ENCODE data around the gene MYMK. TPM values are rescaled to one million over a fixed set of nuclear protein-coding genes. Genes with fewer than 3 reads are reported as not detected.

MYMK gene
- total and polyA plus RNA-seq, 2 of the 4 experiments (the other 2 are of a cell fraction): not detected

DNA sequence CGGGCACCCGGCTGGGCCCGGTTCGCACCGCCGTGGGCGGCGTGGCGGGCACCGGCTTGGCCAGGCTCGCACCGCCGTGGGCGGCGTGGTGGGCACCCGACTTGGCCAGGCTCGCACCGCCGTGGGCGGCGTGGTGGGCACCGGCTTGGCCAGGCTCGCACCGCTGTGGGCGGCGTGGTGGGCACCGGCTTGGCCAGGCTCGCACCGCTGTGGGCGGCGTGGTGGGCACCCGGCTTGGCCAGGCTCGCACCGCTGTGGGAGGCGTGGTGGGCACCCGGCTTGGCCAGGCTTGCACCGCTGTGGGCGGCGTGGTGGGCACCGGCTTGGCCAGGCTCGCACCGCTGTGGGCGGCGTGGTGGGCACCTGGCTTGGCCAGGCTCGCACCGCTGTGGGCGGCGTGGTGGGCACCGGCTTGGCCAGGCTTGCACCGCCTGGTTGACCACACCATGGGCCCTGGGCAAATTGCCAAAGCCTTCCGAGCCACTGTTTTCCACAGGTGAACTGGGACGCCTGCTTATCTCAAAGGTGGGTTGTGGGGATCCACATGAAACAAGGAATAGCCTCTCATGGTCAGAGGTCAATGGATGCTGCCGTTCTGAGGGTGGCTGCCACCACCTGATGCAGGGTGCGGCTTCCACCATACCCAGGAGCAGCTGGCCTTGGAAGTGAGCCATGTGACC is 38.0 kb upstream of the MYMK start:
- intact Hi-C loops (cut with micrococcal nuclease): no loop called here

More for the DNA sequence above, 38.0 kb upstream of the MYMK start:
- Histone ChIP-seq H2AK5ac (ENCODE audit: low read depth, low read length) (no peak overlapping the region; the same call in 1 of the 2 replicates), H3K79me1 (ENCODE audit: low read depth in 1 of 2, low read length in 2 of 2) (no peaks in the 10 kb centered on the region), H4K91ac (ENCODE audit: insufficient read depth, low read depth, low read length) (no peak overlapping the region), H3K56ac (ENCODE audit: extremely low read depth, insufficient read depth, low read length) (no peak overlapping the region), H3K18ac (ENCODE audit: low read depth, low read length) (no peak overlapping the region), H2AK9ac (replicated peaks; ENCODE audit: low read depth, low read length, poor library complexity) (no peak overlapping the region), H4K20me1 (ENCODE audit: insufficient read depth, low read length) (no peaks in the 10 kb centered on the region), H2BK120ac (ENCODE audit: low read depth, low read length) (no peak overlapping the region), H3K9ac (ENCODE audit: low read depth, low read length) (no peak overlapping the region), H2AFZ (replicated peaks; ENCODE audit: low read length, poor library complexity) (peak overlapping the region; percentile 49), H2BK20ac (ENCODE audit: low read depth, low read length) (no peak overlapping the region), H3K9me3 (ENCODE audit: control insufficient read depth, insufficient read depth, low read length) (no peaks in the 10 kb centered on the region), H3K36me3 (ENCODE audit: control insufficient read depth, insufficient read depth, low read length) (no peaks in the 10 kb centered on the region), H3K27me3 (ENCODE audit: control insufficient read depth, insufficient read depth, low read length) (peaks cover 17% of the 10 kb centered on the region; the same call in 1 of the 2 replicates), H3K14ac (replicated peaks; ENCODE audit: low read depth, low read length) (no peak overlapping the region), H3K23ac (ENCODE audit: low read depth, low read length) (no peak overlapping the region), H4K8ac (ENCODE audit: low read depth in 2 of 2, low read length in 2 of 2) (no peak overlapping the region), H3K27ac (ENCODE audit: insufficient read depth, low read length) (no peak overlapping the region), H2BK15ac (ENCODE audit: low read depth, low read length) (no peak overlapping the region), H3K4ac (ENCODE audit: low read depth, low read length) (no peak overlapping the region), H3K4me1 (ENCODE audit: control insufficient read depth, insufficient read depth, low read length) (peaks cover 16% of the 10 kb centered on the region), H3K4me2 (ENCODE audit: low read depth, low read length) (peak overlapping the region; percentile 23; the same call in 1 of the 2 replicates), H4K5ac (ENCODE audit: low read depth, low read length) (no peak overlapping the region), H3K4me3 (ENCODE audit: insufficient read depth, low read depth, low read length) (no peak overlapping the region), H3K9me1 (ENCODE audit: insufficient read depth, low read length) (peaks cover 3% of the 10 kb centered on the region; the same call in 1 of the 2 replicates), H2BK5ac (ENCODE audit: low read depth, low read length, poor library complexity, severe bottlenecking) (no peak overlapping the region)
- in situ Hi-C loops (cut with MboI; ENCODE audit: low sequenced_read_pairs) (no loop called here), dilution Hi-C loops (cut with HindIII; ENCODE audit: low sequenced_read_pairs, unreplicated experiment) (no loop called here)
- WGBS, 2 experiments (ENCODE audit: extremely low coverage in 2 of 2, insufficient read length in 1 of 2): 93% methylated on average over 32 of the region's 54 CpGs; no CpG with 5 or more reads in 1 of the 2 experiments
- ATAC-seq (ENCODE audit: low read depth): no peak
- ChIA-PET POLR2A (ENCODE audit: unreplicated experiment) (no interaction called here), CTCF (no interaction called here)
- DNase-seq: no peak
- TF ChIP-seq RCOR1 (IDR thresholded peaks at IDR 0.05; ENCODE audit: insufficient replicate concordance, low read length): no peak
- TF ChIP-seq SMC3 (IDR thresholded peaks at IDR 0.05; ENCODE audit: low read depth, low read length): no peak
- TF ChIP-seq MXI1 (IDR thresholded peaks at IDR 0.05; ENCODE audit: borderline replicate concordance, low read depth, low read length): no peak
- no peak for TF ChIP-seq MAFK (IDR thresholded peaks at IDR 0.05; ENCODE audit: low read depth, low read length)
- TF ChIP-seq MAZ (IDR thresholded peaks at IDR 0.05; ENCODE audit: borderline replicate concordance, low read depth, low read length): no peak
- no peak for TF ChIP-seq CHD1 (IDR thresholded peaks at IDR 0.05; ENCODE audit: low read depth, low read length)
- no peak for TF ChIP-seq FOS (IDR thresholded peaks at IDR 0.05; ENCODE audit: low read depth, low read length)
- TF ChIP-seq RFX5 (IDR thresholded peaks at IDR 0.05; ENCODE audit: low read depth, low read length): no peak
- TF ChIP-seq CEBPB (IDR thresholded peaks at IDR 0.05; ENCODE audit: low read depth, low read length): no peak
- TF ChIP-seq, protein P1, sequence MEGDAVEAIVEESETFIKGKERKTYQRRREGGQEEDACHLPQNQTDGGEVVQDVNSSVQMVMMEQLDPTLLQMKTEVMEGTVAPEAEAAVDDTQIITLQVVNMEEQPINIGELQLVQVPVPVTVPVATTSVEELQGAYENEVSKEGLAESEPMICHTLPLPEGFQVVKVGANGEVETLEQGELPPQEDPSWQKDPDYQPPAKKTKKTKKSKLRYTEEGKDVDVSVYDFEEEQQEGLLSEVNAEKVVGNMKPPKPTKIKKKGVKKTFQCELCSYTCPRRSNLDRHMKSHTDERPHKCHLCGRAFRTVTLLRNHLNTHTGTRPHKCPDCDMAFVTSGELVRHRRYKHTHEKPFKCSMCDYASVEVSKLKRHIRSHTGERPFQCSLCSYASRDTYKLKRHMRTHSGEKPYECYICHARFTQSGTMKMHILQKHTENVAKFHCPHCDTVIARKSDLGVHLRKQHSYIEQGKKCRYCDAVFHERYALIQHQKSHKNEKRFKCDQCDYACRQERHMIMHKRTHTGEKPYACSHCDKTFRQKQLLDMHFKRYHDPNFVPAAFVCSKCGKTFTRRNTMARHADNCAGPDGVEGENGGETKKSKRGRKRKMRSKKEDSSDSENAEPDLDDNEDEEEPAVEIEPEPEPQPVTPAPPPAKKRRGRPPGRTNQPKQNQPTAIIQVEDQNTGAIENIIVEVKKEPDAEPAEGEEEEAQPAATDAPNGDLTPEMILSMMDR (conservative IDR thresholded peaks at IDR 0.05; ENCODE audit: low read depth, low read length): no peak
- TF ChIP-seq RAD21 (IDR thresholded peaks at IDR 0.05; ENCODE audit: low read length): no peak
- TF ChIP-seq, protein P2, sequence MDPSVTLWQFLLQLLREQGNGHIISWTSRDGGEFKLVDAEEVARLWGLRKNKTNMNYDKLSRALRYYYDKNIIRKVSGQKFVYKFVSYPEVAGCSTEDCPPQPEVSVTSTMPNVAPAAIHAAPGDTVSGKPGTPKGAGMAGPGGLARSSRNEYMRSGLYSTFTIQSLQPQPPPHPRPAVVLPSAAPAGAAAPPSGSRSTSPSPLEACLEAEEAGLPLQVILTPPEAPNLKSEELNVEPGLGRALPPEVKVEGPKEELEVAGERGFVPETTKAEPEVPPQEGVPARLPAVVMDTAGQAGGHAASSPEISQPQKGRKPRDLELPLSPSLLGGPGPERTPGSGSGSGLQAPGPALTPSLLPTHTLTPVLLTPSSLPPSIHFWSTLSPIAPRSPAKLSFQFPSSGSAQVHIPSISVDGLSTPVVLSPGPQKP (IDR thresholded peaks at IDR 0.05; ENCODE audit: borderline replicate concordance, low read depth, low read length): no peak
- no peak for TF ChIP-seq NFE2L2 (IDR thresholded peaks at IDR 0.05; ENCODE audit: low read depth, low read length)
- TF ChIP-seq, protein P3, sequence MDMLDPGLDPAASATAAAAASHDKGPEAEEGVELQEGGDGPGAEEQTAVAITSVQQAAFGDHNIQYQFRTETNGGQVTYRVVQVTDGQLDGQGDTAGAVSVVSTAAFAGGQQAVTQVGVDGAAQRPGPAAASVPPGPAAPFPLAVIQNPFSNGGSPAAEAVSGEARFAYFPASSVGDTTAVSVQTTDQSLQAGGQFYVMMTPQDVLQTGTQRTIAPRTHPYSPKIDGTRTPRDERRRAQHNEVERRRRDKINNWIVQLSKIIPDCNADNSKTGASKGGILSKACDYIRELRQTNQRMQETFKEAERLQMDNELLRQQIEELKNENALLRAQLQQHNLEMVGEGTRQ (IDR thresholded peaks at IDR 0.05; ENCODE audit: low read depth, low read length): no peak
- no peak for TF ChIP-seq BHLHE40 (IDR thresholded peaks at IDR 0.05; ENCODE audit: low read depth, low read length)
- TF ChIP-seq POLR2A (IDR thresholded peaks at IDR 0.05; ENCODE audit: low read depth, low read length): no peak
- BruUV-seq (replicated peaks): no TSS peak
